HepG2 (cell line): ENCODE results near the gene VRK3. TPM values are rescaled to one million over a fixed set of nuclear protein-coding genes. Genes with fewer than 3 reads are reported as not detected.

Source experiments
- CHCHD3 ChIP-seq: sonication (generic); formaldehyde crosslinking; IDR thresholded peaks from 2 replicates; pipeline ENCODE4 v1.8.0; 2022; ENCODE audit warnings: mild to moderate bottlenecking, missing genetic modification reagents, moderate library complexity
- KDM2A ChIP-seq: sonication (generic); formaldehyde crosslinking; IDR thresholded peaks from 2 replicates; pipeline ENCODE4 v1.4.0; 2020; ENCODE audit warnings: low read depth, missing genetic modification reagents, borderline replicate concordance
- REST ChIP-seq, 2 experiments: IDR thresholded peaks; 2 replicates each; pipeline ENCODE4 v1.6.1; 2011 to 2012; ENCODE audit warnings: low read length in 2 of 2, borderline replicate concordance in 1 of 2, low read depth in 1 of 2, mild to moderate bottlenecking in 1 of 2, moderate library complexity in 1 of 2
- TCF7 ChIP-seq: sonication (generic); IDR thresholded peaks from 2 replicates; pipeline ENCODE4 v1.6.1; 2016; ENCODE audit warnings: antibody characterized with exemption, low read depth
- U2AF1 ChIP-seq: fragments of 200-400 bp; formaldehyde crosslinking; optimal IDR thresholded peaks from 2 replicates; pipeline ENCODE3; 2017; ENCODE audit warnings: mild to moderate bottlenecking, low read depth, low read length
- ZNF318 ChIP-seq: sonication (generic); formaldehyde crosslinking; IDR thresholded peaks from 2 replicates; pipeline ENCODE4 v1.4.0; 2020; ENCODE audit warnings: mild to moderate bottlenecking, missing genetic modification reagents
- polyA plus RNA-seq, 8 experiments: library from polyadenylated mRNA; depleted of rRNA in 3 of 8; stranded (reverse) in 7 of 8; unstranded in 1 of 8; fragments of >200 nt; fragmentation: Illumina TruSeq in 4 of 8; extraction: Trizol in 4 of 8; gene quantifications; 2 replicates each; pipeline versions ENCODE4 v1.2.1 to v1.2.3, GENCODE V29; 2011 to 2016; ENCODE audit warnings: low read depth in 4 of 8, missing spikeins in 1 of 8, mixed read lengths in 1 of 8; ENCODE audit not compliant: insufficient read depth in 1 of 8
- total RNA-seq, 5 experiments: library from RNA; depleted of rRNA; stranded (reverse); fragments of >200 nt; fragmentation: Illumina TruSeq; extraction: Trizol; gene quantifications; 2 replicates each; pipeline ENCODE4 v1.2.3, GENCODE V29; 2016; ENCODE audit warnings: low read depth in 1 of 5
- TF ChIP-seq, protein P1 (sequence below), 2 experiments: sonication (generic) in 1 of 2; formaldehyde crosslinking in 1 of 2; IDR thresholded peaks; 2 replicates each; pipeline versions ENCODE4 v1.6.1 to v1.9.0; 2014 to 2022; ENCODE audit warnings: antibody characterized with exemption in 1 of 2, borderline replicate concordance in 1 of 2, inconsistent platforms in 1 of 2, low read depth in 1 of 2, missing genetic modification reagents in 1 of 2

The VRK3 gene
- total and polyA plus RNA-seq, 2 of the 13 experiments (the other 11 are each of a cell fraction or from before 2014, with no cell fraction given) = 23.8 to 28.3 TPM

- TF ChIP-seq, protein P1, sequence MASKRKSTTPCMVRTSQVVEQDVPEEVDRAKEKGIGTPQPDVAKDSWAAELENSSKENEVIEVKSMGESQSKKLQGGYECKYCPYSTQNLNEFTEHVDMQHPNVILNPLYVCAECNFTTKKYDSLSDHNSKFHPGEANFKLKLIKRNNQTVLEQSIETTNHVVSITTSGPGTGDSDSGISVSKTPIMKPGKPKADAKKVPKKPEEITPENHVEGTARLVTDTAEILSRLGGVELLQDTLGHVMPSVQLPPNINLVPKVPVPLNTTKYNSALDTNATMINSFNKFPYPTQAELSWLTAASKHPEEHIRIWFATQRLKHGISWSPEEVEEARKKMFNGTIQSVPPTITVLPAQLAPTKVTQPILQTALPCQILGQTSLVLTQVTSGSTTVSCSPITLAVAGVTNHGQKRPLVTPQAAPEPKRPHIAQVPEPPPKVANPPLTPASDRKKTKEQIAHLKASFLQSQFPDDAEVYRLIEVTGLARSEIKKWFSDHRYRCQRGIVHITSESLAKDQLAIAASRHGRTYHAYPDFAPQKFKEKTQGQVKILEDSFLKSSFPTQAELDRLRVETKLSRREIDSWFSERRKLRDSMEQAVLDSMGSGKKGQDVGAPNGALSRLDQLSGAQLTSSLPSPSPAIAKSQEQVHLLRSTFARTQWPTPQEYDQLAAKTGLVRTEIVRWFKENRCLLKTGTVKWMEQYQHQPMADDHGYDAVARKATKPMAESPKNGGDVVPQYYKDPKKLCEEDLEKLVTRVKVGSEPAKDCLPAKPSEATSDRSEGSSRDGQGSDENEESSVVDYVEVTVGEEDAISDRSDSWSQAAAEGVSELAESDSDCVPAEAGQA (IDR thresholded peaks at IDR 0.05; ENCODE audit: low read depth) = no peak
- TF ChIP-seq, protein P1 (CRISPR knock-in tag; IDR thresholded peaks at IDR 0.05; ENCODE audit: borderline replicate concordance) = no peak
- TF ChIP-seq CHCHD3 (CRISPR knock-in tag) = no peak
- TF ChIP-seq ZNF318 (CRISPR knock-in tag) = no peak
- peak; percentile 49; the same call in 1 of the 2 replicates for TF ChIP-seq KDM2A (CRISPR knock-in tag)
- TF ChIP-seq REST (IDR thresholded peaks at IDR 0.05; ENCODE audit: borderline replicate concordance in 1 of 2, low read depth in 1 of 2, low read length in 2 of 2) = no peak
- TF ChIP-seq U2AF1 = no peak
- TF ChIP-seq TCF7 = no peak
Measured at GRCh38 chr19:50046649-50047503, 21.7 kb upstream of the VRK3 start (continued).
